Keratinocyte (primary cell): ENCODE data around the gene PTBP1.

Source experiments
- CTCF ChIP-seq, 3 experiments: IDR thresholded peaks in 1 of 3; conservative IDR thresholded peaks in 1 of 3; optimal IDR thresholded peaks in 1 of 3; 2 replicates in 2 of 3; 3 replicates in 1 of 3; pipeline versions ENCODE3 to v1.5.1; 2011; ENCODE audit warnings: low read length in 3 of 3, mild to moderate bottlenecking in 3 of 3, moderate library complexity in 2 of 3, control low read depth in 1 of 3, inconsistent platforms in 1 of 3; ENCODE audit not compliant: insufficient read depth in 2 of 3; ENCODE audit errors: extremely low read depth in 1 of 3
- EZH2 ChIP-seq: IDR thresholded peaks from one replicate; pipeline ENCODE4 v1.6.1; 2012; ENCODE audit warnings: inconsistent platforms, mild to moderate bottlenecking, low read length, moderate library complexity

GRCh38 chr19:769616-770015, 27.6 kb upstream of the PTBP1 start:
- no peak for TF ChIP-seq EZH2
- no peak for TF ChIP-seq CTCF (optimal IDR thresholded peaks at IDR 0.05 in 1 of 3, IDR thresholded peaks at IDR 0.05 in 1 of 3, conservative IDR thresholded peaks at IDR 0.05 in 1 of 3; ENCODE audit: extremely low read depth in 1 of 3, insufficient read depth in 2 of 3, low read length in 3 of 3)
